Epithelial cell of esophagus (primary cell): ENCODE measurements around the gene PTGES2.
A peak's percentile ranks its signal among the peaks of the same experiment; 100 is the strongest.
"Not testable (repeated sequence)": the region's sequence is repeated elsewhere in the genome, so short reads cannot be mapped to it uniquely, and the experiment has no call there.

Source experiments
- DNase-seq: peaks from one replicate; pipeline ENCODE4 v3.0.0; 2010; ENCODE audit warnings: low read depth
- H3K4me3 ChIP-seq: 2 replicates; pipeline ENCODE4 v1.5.1; 2011; ENCODE audit warnings: mild to moderate bottlenecking, low read length, control low read depth
- CTCF ChIP-seq: IDR thresholded peaks from 2 replicates; pipeline ENCODE4 v1.5.1; 2011; ENCODE audit warnings: low read depth, mild to moderate bottlenecking, low read length, control low read depth, inconsistent platforms; ENCODE audit not compliant: insufficient read depth; ENCODE audit errors: missing control alignments

Gene PTGES2

GRCh38 chr9:128136816-128137793 is 9.6 kb upstream of the PTGES2 start:
- no peak for DNase-seq
- H3K4me3 ChIP-seq, result no peak overlapping the region
- no peak for TF ChIP-seq CTCF

DNA sequence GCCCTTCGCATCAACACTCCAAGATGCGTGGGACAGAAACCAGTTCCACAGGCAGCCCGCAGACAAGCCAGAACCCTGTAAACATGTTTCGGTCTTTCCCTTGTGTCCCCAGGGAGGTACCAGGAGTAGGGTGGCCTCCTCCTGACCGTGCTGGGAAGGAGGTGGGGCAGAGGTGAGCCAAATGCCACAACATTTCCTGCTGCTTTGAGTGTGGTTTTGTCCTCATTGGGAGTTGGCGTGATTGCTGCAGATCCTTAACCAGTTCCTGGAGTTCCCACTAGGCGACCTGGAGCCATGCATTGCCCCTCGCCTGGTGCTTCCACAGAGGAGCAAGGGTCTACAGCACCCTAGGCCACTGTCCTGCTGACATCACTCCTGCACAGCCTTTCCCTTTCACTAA is 8.0 kb upstream of the PTGES2 start:
- H3K4me3 ChIP-seq, DNase-seq: not testable (repeated sequence)

DNA sequence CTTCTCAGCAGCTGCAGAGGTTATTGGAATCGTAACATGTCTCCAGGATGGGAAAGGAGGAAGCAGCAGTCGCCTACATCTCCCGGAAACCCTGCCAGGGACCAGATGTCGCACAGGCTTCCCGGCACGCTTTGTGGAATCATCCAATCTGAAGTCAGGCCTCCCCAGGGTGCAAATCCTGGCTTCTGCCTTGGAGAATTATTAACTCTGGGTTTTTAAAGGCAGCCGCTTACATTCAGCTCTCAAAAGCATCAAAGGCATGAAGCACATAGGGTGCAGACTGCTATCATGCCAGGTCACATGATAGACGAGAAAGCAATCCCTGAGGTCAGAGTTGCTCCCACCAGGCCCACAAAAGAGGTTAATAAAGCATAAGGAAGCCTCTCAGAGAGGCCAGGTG is 4.6 kb upstream of the PTGES2 start:
- not testable (repeated sequence) for DNase-seq, H3K4me3 ChIP-seq

- H3K4me3 ChIP-seq, DNase-seq: not testable (repeated sequence)
These were observed 3.8 kb upstream of the PTGES2 start for GRCh38 chr9:128131346-128131745.

DNA sequence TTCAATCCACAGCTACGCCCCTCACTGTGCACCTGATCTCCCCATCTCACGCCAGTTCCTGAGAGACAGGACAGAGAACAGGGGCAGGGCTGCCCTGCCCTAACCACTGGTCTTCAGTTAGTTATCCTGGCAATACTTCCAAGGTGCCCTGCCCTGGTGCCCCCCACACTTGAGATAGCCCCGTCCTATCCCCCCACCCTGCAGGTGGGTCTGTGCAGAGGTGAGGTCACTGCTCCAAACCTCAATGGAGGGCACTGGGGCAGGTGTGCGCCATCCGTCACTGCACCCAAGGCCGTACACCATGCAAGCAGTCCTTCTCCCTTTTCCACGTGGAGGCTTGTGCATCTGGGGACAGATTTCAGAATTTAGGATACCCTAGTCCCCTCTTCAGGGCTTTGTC is 3.1 kb upstream of the PTGES2 start:
- not testable (repeated sequence) for DNase-seq, H3K4me3 ChIP-seq

- TF ChIP-seq CTCF, result peak; percentile 17
- not testable (repeated sequence) for DNase-seq, H3K4me3 ChIP-seq
These were observed 2.6 kb upstream of the PTGES2 start for GRCh38 chr9:128129976-128130590.

GRCh38 chr9:128128836-128129590 is 1.5 kb upstream of the PTGES2 start:
- no peak for DNase-seq
- peak overlapping the region; percentile 93 for H3K4me3 ChIP-seq
- no peak for TF ChIP-seq CTCF

- peak; percentile 93 for DNase-seq
- no peak for TF ChIP-seq CTCF
- peak overlapping the region; percentile 93 for H3K4me3 ChIP-seq
These were observed 684 bp upstream of the PTGES2 start for GRCh38 chr9:128127990-128128835.
